Vagina (tissue), 2 donors: Measurements from ENCODE around the gene NEB. TPM values are rescaled to one million over a fixed set of nuclear protein-coding genes. Genes with fewer than 3 reads are reported as not detected.

Source experiments
- DNase-seq, 2 donors: peaks; one replicate each; pipeline ENCODE4 v3.0.0-alpha.2; 2017; ENCODE audit errors: extremely low spot score in 2 of 2
- H3K27ac ChIP-seq: fragments of 200-600 bp; sonication (generic); one replicate; pipeline ENCODE4 v1.5.1; 2019
- H3K27me3 ChIP-seq: fragments of 200-600 bp; sonication (generic); one replicate; pipeline ENCODE4 v1.5.1; 2019
- H3K36me3 ChIP-seq, 2 donors: fragments of 200-600 bp; sonication (generic); one replicate each; pipeline ENCODE4 v1.5.1; 2017 to 2019
- H3K4me1 ChIP-seq: fragments of 200-600 bp; sonication (generic); one replicate; pipeline ENCODE4 v1.5.1; 2019
- H3K4me3 ChIP-seq, 2 donors: fragments of 200-600 bp; sonication (generic); 1 replicate in 1 of 2; 2 replicates in 1 of 2; pipeline ENCODE4 v1.5.1; 2016 to 2019
- H3K9me3 ChIP-seq: fragments of 200-600 bp; sonication (generic); one replicate; pipeline ENCODE4 v1.5.1; 2019
- CTCF ChIP-seq, 3 experiments: fragments of 450-650 bp in 2 of 3; fragments of 200-600 bp in 1 of 3; sonication (generic) in 1 of 3; IDR thresholded peaks; one replicate each; pipeline ENCODE4 v1.5.1; 2017 to 2019; ENCODE audit warnings: antibody characterized with exemption in 3 of 3, mild to moderate bottlenecking in 2 of 3, moderate library complexity in 2 of 3
- POLR2A ChIP-seq, 2 donors: fragments of 450-650 bp; IDR thresholded peaks; one replicate each; pipeline ENCODE4 v1.6.1; 2017; ENCODE audit warnings: antibody characterized with exemption in 2 of 2, mild to moderate bottlenecking in 2 of 2, moderate library complexity in 2 of 2
- POLR2AphosphoS5 ChIP-seq, 2 donors: sonication (generic); formaldehyde crosslinking; IDR thresholded peaks; one replicate each; pipeline ENCODE4 v1.9.0; 2017; ENCODE audit warnings: antibody characterized with exemption in 2 of 2, mild to moderate bottlenecking in 2 of 2, low read depth in 1 of 2; ENCODE audit not compliant: insufficient read depth in 1 of 2
- intact Hi-C: fragments of 100-400 bp; cut with DNase I; formaldehyde crosslinking; loops from one replicate; pipeline ENCODE4 v1.15.1; 2023
- total RNA-seq: library from RNA; depleted of rRNA; stranded (reverse); fragments of >200 nt; gene quantifications from one replicate; pipeline ENCODE4 v1.2.3, GENCODE V29; 2016

Gene NEB
- total RNA-seq, 1 donor from 2014 or later, result 0.98 TPM

- intact Hi-C loops, result no loop called here
- TF ChIP-seq POLR2A (IDR thresholded peaks at IDR 0.05) (no peak), POLR2AphosphoS5 (IDR thresholded peaks at IDR 0.05; ENCODE audit: insufficient read depth in 1 of 2, low read depth in 1 of 2) (no peak), CTCF (IDR thresholded peaks at IDR 0.05) (no peak)
Measured at GRCh38 chr2:151760139-151760650, 25.9 kb upstream of the NEB start.

GRCh38 chr2:151758744-151759143 is 24.5 kb upstream of the NEB start:
- no peak overlapping the region for H3K4me3 ChIP-seq
- H3K27ac ChIP-seq, result no peak overlapping the region
- H3K36me3 ChIP-seq, result no peaks in the 10 kb centered on the region
- TF ChIP-seq POLR2A (IDR thresholded peaks at IDR 0.05) (no peak), CTCF (IDR thresholded peaks at IDR 0.05) (no peak), POLR2AphosphoS5 (IDR thresholded peaks at IDR 0.05; ENCODE audit: insufficient read depth in 1 of 2, low read depth in 1 of 2) (no peak)
- intact Hi-C loops, result no loop called here
- no peaks in the 10 kb centered on the region for H3K27me3 ChIP-seq
- DNase-seq, result no peak
- no peaks in the 10 kb centered on the region for H3K4me1 ChIP-seq
- no peaks in the 10 kb centered on the region for H3K9me3 ChIP-seq

More at GRCh38 chr2:151760139-151760650, 25.9 kb upstream of the NEB start:
- Histone ChIP-seq H3K27me3 (no peaks in the 10 kb centered on the region), H3K9me3 (no peaks in the 10 kb centered on the region), H3K27ac (no peak overlapping the region), H3K4me1 (no peaks in the 10 kb centered on the region), H3K36me3 (no peaks in the 10 kb centered on the region), H3K4me3 (no peak overlapping the region)
- DNase-seq, result no peak

GRCh38 chr2:151757861-151758260 is 23.6 kb upstream of the NEB start:
- no peaks in the 10 kb centered on the region for H3K36me3 ChIP-seq
- no peak overlapping the region for H3K27ac ChIP-seq
- TF ChIP-seq POLR2AphosphoS5 (IDR thresholded peaks at IDR 0.05; ENCODE audit: insufficient read depth in 1 of 2, low read depth in 1 of 2) (no peak), POLR2A (IDR thresholded peaks at IDR 0.05) (no peak), CTCF (IDR thresholded peaks at IDR 0.05) (no peak)
- no peak overlapping the region for H3K4me3 ChIP-seq
- DNase-seq, result no peak
- intact Hi-C loops, result no loop called here
- no peaks in the 10 kb centered on the region for H3K27me3 ChIP-seq
- H3K4me1 ChIP-seq, result no peaks in the 10 kb centered on the region
- H3K9me3 ChIP-seq, result no peaks in the 10 kb centered on the region

- DNase-seq, result no peak
- no peaks in the 10 kb centered on the region for H3K9me3 ChIP-seq
- H3K27me3 ChIP-seq, result no peaks in the 10 kb centered on the region
- H3K4me3 ChIP-seq, result no peak overlapping the region
- no peak overlapping the region for H3K27ac ChIP-seq
- intact Hi-C loops, result no loop called here
- no peak for TF ChIP-seq POLR2A (IDR thresholded peaks at IDR 0.05)
- no peak for TF ChIP-seq POLR2AphosphoS5 (IDR thresholded peaks at IDR 0.05; ENCODE audit: insufficient read depth in 1 of 2, low read depth in 1 of 2)
- no peak for TF ChIP-seq CTCF (IDR thresholded peaks at IDR 0.05)
- H3K4me1 ChIP-seq, result no peaks in the 10 kb centered on the region
- H3K36me3 ChIP-seq, result no peaks in the 10 kb centered on the region
Measured at GRCh38 chr2:151756820-151757219, 22.5 kb upstream of the NEB start.

- intact Hi-C loops, result no loop called here
Measured at GRCh38 chr2:151754253-151754897, 20.1 kb upstream of the NEB start.

More at GRCh38 chr2:151754253-151754897, 20.1 kb upstream of the NEB start:
- H3K9me3 ChIP-seq, result no peaks in the 10 kb centered on the region
- no peaks in the 10 kb centered on the region for H3K27me3 ChIP-seq
- H3K4me3 ChIP-seq, result no peak overlapping the region
- H3K4me1 ChIP-seq, result no peaks in the 10 kb centered on the region
- DNase-seq, result no peak
- no peak overlapping the region for H3K27ac ChIP-seq
- TF ChIP-seq POLR2AphosphoS5 (IDR thresholded peaks at IDR 0.05; ENCODE audit: insufficient read depth in 1 of 2, low read depth in 1 of 2), result no peak
- no peak for TF ChIP-seq CTCF (IDR thresholded peaks at IDR 0.05)
- no peak for TF ChIP-seq POLR2A (IDR thresholded peaks at IDR 0.05)
- H3K36me3 ChIP-seq, result no peaks in the 10 kb centered on the region
